Nephron (organoid): ENCODE measurements around the gene DSCAM.

Source experiments
- H3K27ac Mint-ChIP-seq, 3 experiments: 2 replicates each; pipeline ENCODE4 v1.8.0; 2020; ENCODE audit warnings: mixed read lengths in 3 of 3, mild to moderate bottlenecking in 2 of 3, moderate library complexity in 1 of 3
- H3K27me3 Mint-ChIP-seq: 2 replicates; pipeline ENCODE4 v1.8.0; 2021; ENCODE audit warnings: low read depth, mild to moderate bottlenecking, moderate library complexity, mixed read lengths
- H3K36me3 Mint-ChIP-seq: 2 replicates; pipeline ENCODE4 v1.8.0; 2020; ENCODE audit warnings: low read depth, mixed read lengths
- H3K4me1 Mint-ChIP-seq: 2 replicates; pipeline ENCODE4 v1.8.0; 2020; ENCODE audit warnings: mixed read lengths
- H3K4me3 Mint-ChIP-seq, 3 experiments: 2 replicates each; pipeline ENCODE4 v1.8.0; 2020; ENCODE audit warnings: mild to moderate bottlenecking in 3 of 3, mixed read lengths in 3 of 3, moderate library complexity in 2 of 3
- H3K9me3 Mint-ChIP-seq: 2 replicates; pipeline ENCODE4 v1.8.0; 2020; ENCODE audit warnings: mixed read lengths
- CTCF ChIP-seq, 3 experiments: fragments of 200-600 bp; sonication (generic); IDR thresholded peaks; one replicate each; pipeline ENCODE4 v1.5.0; 2021; ENCODE audit warnings: antibody characterized with exemption in 3 of 3; ENCODE audit not compliant: unreplicated experiment in 3 of 3

Gene DSCAM

GRCh38 chr21:40751221-40751620 is 95.7 kb downstream of the DSCAM start:
- Mint-ChIP-seq H3K4me3 (no peak overlapping the region), H3K4me1 (peaks cover 4% of the 10 kb centered on the region), H3K27ac (no peak overlapping the region), H3K9me3 (no peaks in the 10 kb centered on the region), H3K27me3 (no peaks in the 10 kb centered on the region), H3K36me3 (no peaks in the 10 kb centered on the region)
- TF ChIP-seq CTCF (IDR thresholded peaks at IDR 0.05; ENCODE audit: unreplicated experiment in 3 of 3) = no peak

DNA sequence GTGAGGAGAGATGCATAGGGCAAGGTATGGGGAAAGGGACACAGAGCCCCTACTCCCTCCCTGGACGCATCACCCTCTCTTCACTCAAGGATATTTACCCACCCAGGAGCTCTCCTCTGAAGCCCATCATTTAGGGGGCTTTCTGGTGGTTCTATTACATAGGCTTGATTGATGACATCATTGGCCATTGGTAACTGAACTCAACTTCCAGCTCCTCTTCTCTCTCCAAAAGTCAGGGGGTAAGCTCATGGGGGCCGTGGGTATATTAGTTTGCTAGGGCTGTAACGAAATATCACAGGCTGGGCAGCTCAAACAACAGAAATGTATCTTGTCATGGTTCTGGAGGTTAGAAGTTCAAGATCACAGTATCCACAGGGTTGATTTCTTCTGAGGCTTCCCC is 110.8 kb downstream of the DSCAM start:
- Mint-ChIP-seq H3K36me3 (no peaks in the 10 kb centered on the region), H3K4me3 (no peak overlapping the region), H3K9me3 (no peaks in the 10 kb centered on the region), H3K4me1 (no peaks in the 10 kb centered on the region), H3K27me3 (no peaks in the 10 kb centered on the region), H3K27ac (no peak overlapping the region)
- TF ChIP-seq CTCF (IDR thresholded peaks at IDR 0.05; ENCODE audit: unreplicated experiment in 3 of 3) = no peak

DNA sequence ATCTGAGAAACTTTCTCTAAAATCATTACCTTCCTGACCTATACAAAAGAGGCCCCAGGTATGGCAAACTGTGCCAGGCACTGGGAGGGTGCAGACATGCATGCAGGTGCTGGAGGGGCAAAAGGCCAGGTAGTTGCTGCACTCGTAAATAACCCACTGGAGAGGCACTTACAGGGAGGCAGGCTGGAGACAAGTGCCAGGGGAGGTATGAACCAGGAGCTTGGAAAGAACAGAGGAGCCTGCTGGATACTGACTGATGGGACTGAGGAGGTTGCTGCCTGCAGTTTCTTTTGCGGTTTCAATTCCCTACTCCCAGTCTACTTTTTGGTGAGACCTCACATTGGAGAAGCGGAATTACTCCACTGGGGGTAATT is 113.9 kb downstream of the DSCAM start:
- H3K27ac Mint-ChIP-seq = no peak overlapping the region
- no peaks in the 10 kb centered on the region for H3K9me3 Mint-ChIP-seq
- no peak for TF ChIP-seq CTCF (IDR thresholded peaks at IDR 0.05; ENCODE audit: unreplicated experiment in 3 of 3)
- no peak overlapping the region for H3K4me3 Mint-ChIP-seq
- H3K27me3 Mint-ChIP-seq = no peaks in the 10 kb centered on the region
- no peaks in the 10 kb centered on the region for H3K36me3 Mint-ChIP-seq
- no peaks in the 10 kb centered on the region for H3K4me1 Mint-ChIP-seq

GRCh38 chr21:40732253-40733023 is 114.5 kb downstream of the DSCAM start:
- H3K36me3 Mint-ChIP-seq = no peaks in the 10 kb centered on the region
- H3K4me1 Mint-ChIP-seq = no peaks in the 10 kb centered on the region
- TF ChIP-seq CTCF (IDR thresholded peaks at IDR 0.05; ENCODE audit: unreplicated experiment in 3 of 3) = no peak
- H3K27me3 Mint-ChIP-seq = no peaks in the 10 kb centered on the region
- H3K4me3 Mint-ChIP-seq = no peak overlapping the region
- H3K9me3 Mint-ChIP-seq = no peaks in the 10 kb centered on the region
- no peak overlapping the region for H3K27ac Mint-ChIP-seq

GRCh38 chr21:40731206-40731605 is 115.8 kb downstream of the DSCAM start:
- H3K4me3 Mint-ChIP-seq = no peak overlapping the region
- no peaks in the 10 kb centered on the region for H3K9me3 Mint-ChIP-seq
- no peak for TF ChIP-seq CTCF (IDR thresholded peaks at IDR 0.05; ENCODE audit: unreplicated experiment in 3 of 3)
- H3K27ac Mint-ChIP-seq = no peak overlapping the region
- no peaks in the 10 kb centered on the region for H3K27me3 Mint-ChIP-seq
- no peaks in the 10 kb centered on the region for H3K36me3 Mint-ChIP-seq
- H3K4me1 Mint-ChIP-seq = no peaks in the 10 kb centered on the region

- Mint-ChIP-seq H3K4me3 (no peak overlapping the region), H3K27me3 (no peaks in the 10 kb centered on the region), H3K36me3 (no peaks in the 10 kb centered on the region), H3K4me1 (no peaks in the 10 kb centered on the region), H3K9me3 (no peaks in the 10 kb centered on the region), H3K27ac (no peak overlapping the region)
- TF ChIP-seq CTCF (IDR thresholded peaks at IDR 0.05; ENCODE audit: unreplicated experiment in 3 of 3) = no peak
These were observed 116.5 kb downstream of the DSCAM start for GRCh38 chr21:40730426-40730800.
